HG03432 (cell line): Measurements from ENCODE around the gene CSNK1G2.

Source experiments
- ATAC-seq: cut with Tn5 transposase; IDR thresholded peaks from one replicate; pipeline ENCODE4 v1.9.1; 2021; ENCODE audit warnings: mild to moderate bottlenecking, moderate library complexity; ENCODE audit not compliant: unreplicated experiment

Gene CSNK1G2

GRCh38 chr19:1943661-1944087 lies 2.7 kb downstream of the CSNK1G2 start:
- ATAC-seq, result no peak

GRCh38 chr19:1944088-1944915 lies 3.3 kb downstream of the CSNK1G2 start:
- ATAC-seq, result no peak

GRCh38 chr19:1944916-1945561 lies 4.1 kb downstream of the CSNK1G2 start:
- no peak for ATAC-seq

GRCh38 chr19:1945899-1946298 lies 4.9 kb downstream of the CSNK1G2 start:
- no peak for ATAC-seq

- no peak for ATAC-seq
Measured at GRCh38 chr19:1947651-1948209, 6.8 kb downstream of the CSNK1G2 start.

- no peak for ATAC-seq
Measured at GRCh38 chr19:1949304-1950101, 8.5 kb downstream of the CSNK1G2 start.

GRCh38 chr19:1950640-1951039 lies 9.7 kb downstream of the CSNK1G2 start:
- ATAC-seq, result no peak

- no peak for ATAC-seq
Measured at GRCh38 chr19:1952635-1953034, 11.7 kb downstream of the CSNK1G2 start.

GRCh38 chr19:1953037-1953436 lies 12.1 kb downstream of the CSNK1G2 start:
- ATAC-seq, result no peak

- ATAC-seq, result no peak
Measured at GRCh38 chr19:1953441-1954094, 12.6 kb downstream of the CSNK1G2 start.

GRCh38 chr19:1954532-1954933 lies 13.6 kb downstream of the CSNK1G2 start:
- no peak for ATAC-seq

GRCh38 chr19:1955171-1956121 lies 14.5 kb downstream of the CSNK1G2 start:
- no peak for ATAC-seq

GRCh38 chr19:1956122-1956494 lies 15.1 kb downstream of the CSNK1G2 start:
- ATAC-seq, result no peak

- ATAC-seq, result no peak
Measured at GRCh38 chr19:1956868-1957492, 16.0 kb downstream of the CSNK1G2 start.

- ATAC-seq, result no peak
Measured at GRCh38 chr19:1957562-1958248, 16.7 kb downstream of the CSNK1G2 start.

GRCh38 chr19:1959928-1960589 lies 19.1 kb downstream of the CSNK1G2 start:
- no peak for ATAC-seq

- ATAC-seq, result no peak
Measured at GRCh38 chr19:1961000-1961883, 20.3 kb downstream of the CSNK1G2 start.
